ENCODE measurements around the gene SLC51B.

SLC51B gene

DNA sequence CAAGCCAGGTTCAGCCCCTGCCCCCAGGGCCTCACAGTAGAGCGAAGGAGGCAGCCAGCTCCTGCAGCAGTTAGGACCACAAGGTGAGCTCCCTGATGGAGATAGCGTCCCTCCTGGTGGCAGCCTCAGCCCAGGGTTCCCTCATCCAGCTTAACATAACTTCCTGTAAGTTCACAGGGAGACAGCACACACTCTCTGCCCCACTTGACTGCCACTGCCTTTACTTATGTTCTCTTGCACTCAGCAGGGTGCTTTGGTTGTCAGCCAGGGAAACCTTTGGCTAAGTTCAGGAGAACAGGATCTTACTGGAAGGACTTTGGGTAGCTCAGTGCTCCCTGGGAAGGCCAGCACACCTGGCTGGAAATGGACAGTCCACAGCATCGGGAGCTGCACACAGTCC, 42.2 kb downstream of the SLC51B start:
- Histone ChIP-seq H2AFZ (ENCODE audit: low read depth) (no peak overlapping the region), H3K36me3 (ENCODE audit: insufficient read depth) (no peaks in the 10 kb centered on the region), H3K27me3 (ENCODE audit: insufficient read depth, low read depth) (no peaks in the 10 kb centered on the region), H3K79me2 (ENCODE audit: insufficient read depth, low read depth) (no peaks in the 10 kb centered on the region), H4K20me1 (ENCODE audit: insufficient read depth) (no peaks in the 10 kb centered on the region), H3K27ac (no peak overlapping the region), H3K4me2 (no peak overlapping the region), H3K4me3 (IDR thresholded peaks at IDR 0.05; ENCODE audit: insufficient read depth, low read depth, low read length) (no peak overlapping the region), H3K4me1 (ENCODE audit: low read depth, poor library complexity, severe bottlenecking) (no peaks in the 10 kb centered on the region), H3K9ac (no peak overlapping the region)
- TF ChIP-seq, protein P1, sequence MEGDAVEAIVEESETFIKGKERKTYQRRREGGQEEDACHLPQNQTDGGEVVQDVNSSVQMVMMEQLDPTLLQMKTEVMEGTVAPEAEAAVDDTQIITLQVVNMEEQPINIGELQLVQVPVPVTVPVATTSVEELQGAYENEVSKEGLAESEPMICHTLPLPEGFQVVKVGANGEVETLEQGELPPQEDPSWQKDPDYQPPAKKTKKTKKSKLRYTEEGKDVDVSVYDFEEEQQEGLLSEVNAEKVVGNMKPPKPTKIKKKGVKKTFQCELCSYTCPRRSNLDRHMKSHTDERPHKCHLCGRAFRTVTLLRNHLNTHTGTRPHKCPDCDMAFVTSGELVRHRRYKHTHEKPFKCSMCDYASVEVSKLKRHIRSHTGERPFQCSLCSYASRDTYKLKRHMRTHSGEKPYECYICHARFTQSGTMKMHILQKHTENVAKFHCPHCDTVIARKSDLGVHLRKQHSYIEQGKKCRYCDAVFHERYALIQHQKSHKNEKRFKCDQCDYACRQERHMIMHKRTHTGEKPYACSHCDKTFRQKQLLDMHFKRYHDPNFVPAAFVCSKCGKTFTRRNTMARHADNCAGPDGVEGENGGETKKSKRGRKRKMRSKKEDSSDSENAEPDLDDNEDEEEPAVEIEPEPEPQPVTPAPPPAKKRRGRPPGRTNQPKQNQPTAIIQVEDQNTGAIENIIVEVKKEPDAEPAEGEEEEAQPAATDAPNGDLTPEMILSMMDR (conservative IDR thresholded peaks at IDR 0.05; ENCODE audit: low read depth, low read length): no peak

DNA sequence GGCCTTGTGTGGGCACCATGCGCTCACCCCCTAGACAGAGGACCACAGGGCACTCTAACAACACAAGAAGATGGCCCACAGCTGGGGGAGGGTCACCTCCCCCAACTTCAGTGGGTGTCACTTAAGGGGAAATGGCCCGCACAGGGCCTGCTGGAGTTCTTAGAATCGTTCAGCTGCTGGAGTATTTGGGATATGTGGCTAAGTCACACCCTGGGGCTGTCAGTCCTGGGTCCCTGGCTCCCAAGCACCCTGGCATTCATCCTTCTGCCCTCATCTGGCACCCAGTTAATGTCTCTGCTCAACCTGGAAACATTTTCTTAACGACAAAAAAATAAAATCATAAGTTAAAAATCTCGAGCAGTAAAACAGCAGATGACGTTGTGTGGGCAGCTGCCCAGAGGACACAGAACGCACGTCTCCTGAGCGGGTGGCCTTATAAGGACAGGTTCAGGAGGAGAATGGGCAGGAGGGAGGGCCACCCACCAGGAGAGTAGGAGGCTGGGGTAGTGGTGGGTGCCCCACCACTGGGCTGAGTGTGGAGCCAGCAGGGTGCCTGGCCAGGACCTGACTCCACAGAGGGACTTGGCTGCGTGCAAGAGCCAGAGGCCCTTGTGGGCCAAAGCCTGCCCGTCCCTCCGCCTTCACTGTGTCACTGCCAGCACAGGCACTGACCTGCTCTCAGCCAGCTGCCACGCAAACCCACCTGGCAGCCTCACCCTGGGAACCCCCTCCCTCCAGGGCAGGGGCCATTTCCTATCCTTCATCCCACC, 42.9 kb downstream of the SLC51B start:
- H2AFZ ChIP-seq (ENCODE audit: low read depth): no peak overlapping the region
- H3K4me1 ChIP-seq (ENCODE audit: low read depth, poor library complexity, severe bottlenecking): no peaks in the 10 kb centered on the region
- H3K4me3 ChIP-seq (IDR thresholded peaks at IDR 0.05; ENCODE audit: insufficient read depth, low read depth, low read length): no peak overlapping the region
- no peak overlapping the region for H3K27ac ChIP-seq
- H3K9ac ChIP-seq: no peak overlapping the region
- no peaks in the 10 kb centered on the region for H3K36me3 ChIP-seq (ENCODE audit: insufficient read depth)
- H3K4me2 ChIP-seq: no peak overlapping the region
- TF ChIP-seq, protein P1 (conservative IDR thresholded peaks at IDR 0.05; ENCODE audit: low read depth, low read length): no peak
- H4K20me1 ChIP-seq (ENCODE audit: insufficient read depth): no peaks in the 10 kb centered on the region
- H3K27me3 ChIP-seq (ENCODE audit: insufficient read depth, low read depth): no peaks in the 10 kb centered on the region
- H3K79me2 ChIP-seq (ENCODE audit: insufficient read depth, low read depth): no peaks in the 10 kb centered on the region

DNA sequence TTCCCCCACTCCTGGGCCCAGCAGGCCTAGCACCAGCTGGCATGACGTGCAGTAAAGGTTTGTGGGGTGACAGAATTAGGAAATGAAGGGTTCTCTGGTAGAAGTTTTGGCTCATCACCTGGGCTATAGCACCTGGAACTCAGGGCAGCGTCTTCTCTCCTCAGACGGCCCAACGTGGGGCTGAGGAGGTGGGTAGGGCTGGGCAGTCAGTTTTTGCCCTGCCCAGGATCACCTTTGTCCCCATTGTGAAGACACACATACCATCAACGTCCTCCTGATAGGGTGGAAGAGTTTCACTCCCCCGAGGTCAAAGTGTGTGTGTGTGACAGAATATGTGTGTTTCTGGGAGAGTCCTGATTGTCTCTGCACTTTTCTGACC, 43.4 kb downstream of the SLC51B start:
- Histone ChIP-seq H3K4me3 (IDR thresholded peaks at IDR 0.05; ENCODE audit: insufficient read depth, low read depth, low read length) (no peak overlapping the region), H3K4me2 (no peak overlapping the region), H3K36me3 (ENCODE audit: insufficient read depth) (no peaks in the 10 kb centered on the region), H3K27ac (no peak overlapping the region), H3K79me2 (ENCODE audit: insufficient read depth, low read depth) (no peaks in the 10 kb centered on the region), H3K27me3 (ENCODE audit: insufficient read depth, low read depth) (no peaks in the 10 kb centered on the region), H3K9ac (no peak overlapping the region), H4K20me1 (ENCODE audit: insufficient read depth) (no peaks in the 10 kb centered on the region), H2AFZ (ENCODE audit: low read depth) (no peak overlapping the region), H3K4me1 (ENCODE audit: low read depth, poor library complexity, severe bottlenecking) (no peaks in the 10 kb centered on the region)
- TF ChIP-seq, protein P1 (conservative IDR thresholded peaks at IDR 0.05; ENCODE audit: low read depth, low read length): no peak

GRCh38 chr15:65089206-65089824, 44.1 kb downstream of the SLC51B start:
- Histone ChIP-seq H3K79me2 (ENCODE audit: insufficient read depth, low read depth) (no peaks in the 10 kb centered on the region), H3K27me3 (ENCODE audit: insufficient read depth, low read depth) (no peaks in the 10 kb centered on the region), H3K36me3 (ENCODE audit: insufficient read depth) (no peaks in the 10 kb centered on the region), H4K20me1 (ENCODE audit: insufficient read depth) (no peaks in the 10 kb centered on the region), H3K9ac (no peak overlapping the region), H2AFZ (ENCODE audit: low read depth) (no peak overlapping the region), H3K4me3 (IDR thresholded peaks at IDR 0.05; ENCODE audit: insufficient read depth, low read depth, low read length) (no peak overlapping the region), H3K4me2 (no peak overlapping the region), H3K4me1 (ENCODE audit: low read depth, poor library complexity, severe bottlenecking) (no peaks in the 10 kb centered on the region), H3K27ac (no peak overlapping the region)
- TF ChIP-seq, protein P1 (conservative IDR thresholded peaks at IDR 0.05; ENCODE audit: low read depth, low read length): no peak
